Vagina (tissue), 2 donors: ENCODE measurements around the gene PLD3. TPM values are rescaled to one million over a fixed set of nuclear protein-coding genes. Genes with fewer than 3 reads are reported as not detected.

Experiments
- DNase-seq, 2 donors: peaks; one replicate each; pipeline ENCODE4 v3.0.0-alpha.2; 2017; ENCODE audit errors: extremely low spot score in 2 of 2
- H3K27ac ChIP-seq: fragments of 200-600 bp; sonication (generic); one replicate; pipeline ENCODE4 v1.5.1; 2019
- H3K27me3 ChIP-seq: fragments of 200-600 bp; sonication (generic); one replicate; pipeline ENCODE4 v1.5.1; 2019
- H3K36me3 ChIP-seq, 2 donors: fragments of 200-600 bp; sonication (generic); one replicate each; pipeline ENCODE4 v1.5.1; 2017 to 2019
- H3K4me1 ChIP-seq: fragments of 200-600 bp; sonication (generic); one replicate; pipeline ENCODE4 v1.5.1; 2019
- H3K4me3 ChIP-seq, 2 donors: fragments of 200-600 bp; sonication (generic); 1 replicate in 1 of 2; 2 replicates in 1 of 2; pipeline ENCODE4 v1.5.1; 2016 to 2019
- H3K9me3 ChIP-seq: fragments of 200-600 bp; sonication (generic); one replicate; pipeline ENCODE4 v1.5.1; 2019
- CTCF ChIP-seq, 3 experiments: fragments of 450-650 bp in 2 of 3; fragments of 200-600 bp in 1 of 3; sonication (generic) in 1 of 3; IDR thresholded peaks; one replicate each; pipeline ENCODE4 v1.5.1; 2017 to 2019; ENCODE audit warnings: antibody characterized with exemption in 3 of 3, mild to moderate bottlenecking in 2 of 3, moderate library complexity in 2 of 3
- POLR2A ChIP-seq, 2 donors: fragments of 450-650 bp; IDR thresholded peaks; one replicate each; pipeline ENCODE4 v1.6.1; 2017; ENCODE audit warnings: antibody characterized with exemption in 2 of 2, mild to moderate bottlenecking in 2 of 2, moderate library complexity in 2 of 2
- POLR2AphosphoS5 ChIP-seq, 2 donors: sonication (generic); formaldehyde crosslinking; IDR thresholded peaks; one replicate each; pipeline ENCODE4 v1.9.0; 2017; ENCODE audit warnings: antibody characterized with exemption in 2 of 2, mild to moderate bottlenecking in 2 of 2, low read depth in 1 of 2; ENCODE audit not compliant: insufficient read depth in 1 of 2
- intact Hi-C: fragments of 100-400 bp; cut with DNase I; formaldehyde crosslinking; loops from one replicate; pipeline ENCODE4 v1.15.1; 2023
- total RNA-seq: library from RNA; depleted of rRNA; stranded (reverse); fragments of >200 nt; gene quantifications from one replicate; pipeline ENCODE4 v1.2.3, GENCODE V29; 2016

The PLD3 gene
- total RNA-seq, 1 donor from 2014 or later, result 177 TPM

GRCh38 chr19:40342644-40343311 lies 5.7 kb upstream of the PLD3 start:
- Histone ChIP-seq H3K27me3 (no peaks in the 10 kb centered on the region), H3K4me1 (peaks cover 13% of the 10 kb centered on the region), H3K27ac (no peak overlapping the region), H3K4me3 (no peak overlapping the region), H3K36me3 (peaks cover 0 to 10% of the 10 kb centered on the region in 2 donors), H3K9me3 (no peaks in the 10 kb centered on the region)
- intact Hi-C loops, result no loop called here
- DNase-seq, result no peak
- TF ChIP-seq CTCF (IDR thresholded peaks at IDR 0.05), result no peak
- TF ChIP-seq POLR2A (IDR thresholded peaks at IDR 0.05), result no peak
- TF ChIP-seq POLR2AphosphoS5 (IDR thresholded peaks at IDR 0.05; ENCODE audit: insufficient read depth in 1 of 2, low read depth in 1 of 2), result no peak

- peaks cover 0 to 2% of the 10 kb centered on the region in 2 donors for H3K36me3 ChIP-seq
- no peaks in the 10 kb centered on the region for H3K9me3 ChIP-seq
- H3K27me3 ChIP-seq, result no peaks in the 10 kb centered on the region
- no peak overlapping the region for H3K4me3 ChIP-seq
- H3K27ac ChIP-seq, result no peak overlapping the region
- peaks cover 20% of the 10 kb centered on the region for H3K4me1 ChIP-seq
- DNase-seq, result no peak
- intact Hi-C loops, result no loop called here
- TF ChIP-seq CTCF (IDR thresholded peaks at IDR 0.05) (no peak), POLR2AphosphoS5 (IDR thresholded peaks at IDR 0.05; ENCODE audit: insufficient read depth in 1 of 2, low read depth in 1 of 2) (no peak), POLR2A (IDR thresholded peaks at IDR 0.05) (no peak)
Observed at GRCh38 chr19:40344422-40344821, 4.1 kb upstream of the PLD3 start.

GRCh38 chr19:40348961-40349507 lies 539 bp downstream of the PLD3 start:
- H3K27me3 ChIP-seq, result no peaks in the 10 kb centered on the region
- no peaks in the 10 kb centered on the region for H3K36me3 ChIP-seq
- TF ChIP-seq POLR2AphosphoS5 (IDR thresholded peaks at IDR 0.05; ENCODE audit: insufficient read depth in 1 of 2, low read depth in 1 of 2), result no peak
- no peak for TF ChIP-seq POLR2A (IDR thresholded peaks at IDR 0.05)
- no peak for TF ChIP-seq CTCF (IDR thresholded peaks at IDR 0.05)
- peak overlapping the region; percentile 61 for H3K27ac ChIP-seq
- H3K9me3 ChIP-seq, result no peaks in the 10 kb centered on the region
- peak overlapping the region; percentile 55 to 80 for H3K4me3 ChIP-seq
- DNase-seq, result no peak
- intact Hi-C loops, result no loop called here
- peaks cover 32% of the 10 kb centered on the region for H3K4me1 ChIP-seq

- DNase-seq, result no peak
- TF ChIP-seq CTCF (IDR thresholded peaks at IDR 0.05) (no peak), POLR2A (IDR thresholded peaks at IDR 0.05) (no peak), POLR2AphosphoS5 (IDR thresholded peaks at IDR 0.05; ENCODE audit: insufficient read depth in 1 of 2, low read depth in 1 of 2) (no peak)
- Histone ChIP-seq H3K27me3 (no peaks in the 10 kb centered on the region), H3K9me3 (no peaks in the 10 kb centered on the region), H3K27ac (no peak overlapping the region), H3K4me1 (no peaks in the 10 kb centered on the region), H3K4me3 (no peak overlapping the region), H3K36me3 (no peaks in the 10 kb centered on the region)
- intact Hi-C loops, result no loop called here
Observed at GRCh38 chr19:40355975-40356680, 7.6 kb downstream of the PLD3 start.
